ENCODE data around the gene ATN1. TPM values are rescaled to one million over a fixed set of nuclear protein-coding genes. Genes with fewer than 3 reads are reported as not detected.

ATN1 gene
- total RNA-seq, 2 donors from 2014 or later = 109 to 163 TPM

DNA sequence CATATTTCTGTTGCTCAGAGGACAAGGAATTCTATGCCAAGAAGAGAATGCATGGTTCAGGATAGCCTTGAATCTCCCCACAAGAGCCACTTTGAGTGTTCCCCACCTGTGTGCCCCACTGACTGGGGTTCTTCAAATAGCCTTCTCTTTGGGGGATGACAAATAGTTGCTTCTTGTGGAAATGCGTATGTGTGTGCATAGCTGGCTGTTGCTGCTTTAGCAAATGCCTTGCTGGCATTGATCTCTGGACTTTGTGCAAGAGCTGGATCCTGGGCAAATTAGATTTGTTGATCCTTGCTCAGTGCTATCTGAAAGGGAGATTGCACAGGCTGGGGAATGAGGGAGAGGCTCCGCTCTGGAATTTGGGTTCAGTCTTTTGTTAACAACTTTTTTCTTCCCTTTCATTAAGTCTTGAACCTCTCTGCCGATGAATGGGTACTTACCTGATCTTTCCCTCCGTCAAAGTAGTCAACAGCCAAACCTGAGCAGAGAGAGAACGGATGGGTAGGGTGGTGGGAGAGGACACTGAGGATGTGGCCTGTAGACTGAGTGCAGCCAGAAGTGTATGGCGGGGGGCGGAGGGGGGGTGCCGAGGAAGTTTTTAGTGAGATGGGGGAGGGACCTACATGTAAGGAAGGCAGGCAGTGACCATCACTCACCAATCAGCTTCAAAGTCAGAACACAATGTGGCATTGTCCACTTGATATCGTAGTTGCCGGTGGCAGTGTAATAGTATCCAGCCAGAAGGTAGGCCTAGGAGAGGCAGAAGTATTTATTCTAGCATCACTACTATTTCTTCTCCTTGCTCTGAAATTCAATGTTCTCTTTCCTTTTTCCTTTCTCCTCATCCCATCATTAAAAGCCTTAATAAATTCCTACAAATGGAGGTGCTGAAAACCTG, 53.6 kb downstream of the ATN1 start:
- no peaks in the 10 kb centered on the region for H3K9me3 ChIP-seq
- ATAC-seq (ENCODE audit: insufficient number of reproducible peaks, low FRiP score, low read depth) = no peak
- peaks cover 47% of the 10 kb centered on the region for H3K36me3 ChIP-seq
- TF ChIP-seq, protein P1, sequence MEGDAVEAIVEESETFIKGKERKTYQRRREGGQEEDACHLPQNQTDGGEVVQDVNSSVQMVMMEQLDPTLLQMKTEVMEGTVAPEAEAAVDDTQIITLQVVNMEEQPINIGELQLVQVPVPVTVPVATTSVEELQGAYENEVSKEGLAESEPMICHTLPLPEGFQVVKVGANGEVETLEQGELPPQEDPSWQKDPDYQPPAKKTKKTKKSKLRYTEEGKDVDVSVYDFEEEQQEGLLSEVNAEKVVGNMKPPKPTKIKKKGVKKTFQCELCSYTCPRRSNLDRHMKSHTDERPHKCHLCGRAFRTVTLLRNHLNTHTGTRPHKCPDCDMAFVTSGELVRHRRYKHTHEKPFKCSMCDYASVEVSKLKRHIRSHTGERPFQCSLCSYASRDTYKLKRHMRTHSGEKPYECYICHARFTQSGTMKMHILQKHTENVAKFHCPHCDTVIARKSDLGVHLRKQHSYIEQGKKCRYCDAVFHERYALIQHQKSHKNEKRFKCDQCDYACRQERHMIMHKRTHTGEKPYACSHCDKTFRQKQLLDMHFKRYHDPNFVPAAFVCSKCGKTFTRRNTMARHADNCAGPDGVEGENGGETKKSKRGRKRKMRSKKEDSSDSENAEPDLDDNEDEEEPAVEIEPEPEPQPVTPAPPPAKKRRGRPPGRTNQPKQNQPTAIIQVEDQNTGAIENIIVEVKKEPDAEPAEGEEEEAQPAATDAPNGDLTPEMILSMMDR (IDR thresholded peaks at IDR 0.05) = no peak
- no peak overlapping the region for H3K27ac ChIP-seq
- DNase-seq (ENCODE audit: low spot score) = no peak
- no peaks in the 10 kb centered on the region for H3K4me1 ChIP-seq (ENCODE audit: control insufficient read depth in 1 of 2, low read depth in 2 of 2)
- no peak overlapping the region for H3K4me3 ChIP-seq
- no peaks in the 10 kb centered on the region for H3K27me3 ChIP-seq (replicated peaks; ENCODE audit: insufficient read depth)

DNA sequence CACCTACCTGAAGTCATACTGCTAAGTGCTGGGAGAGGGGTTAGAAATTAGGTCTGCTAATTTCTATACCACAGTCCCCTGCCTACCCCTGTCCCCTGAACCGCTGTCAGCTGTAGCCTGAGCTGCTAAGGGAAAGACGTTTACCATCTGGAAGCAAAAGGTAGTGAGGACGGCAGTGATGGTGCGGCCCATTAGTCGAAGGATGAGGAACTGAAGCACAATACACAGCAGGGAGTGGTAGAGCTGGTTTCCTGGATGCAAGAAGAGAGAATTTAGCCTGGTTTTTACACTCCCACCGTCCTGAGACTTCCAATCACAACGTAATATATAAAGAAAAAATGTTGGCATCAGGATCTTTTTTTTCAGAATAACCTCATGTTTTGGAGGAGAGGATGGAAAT, 54.8 kb downstream of the ATN1 start:
- no peak for ATAC-seq (ENCODE audit: insufficient number of reproducible peaks, low FRiP score, low read depth)
- Histone ChIP-seq H3K9me3 (no peaks in the 10 kb centered on the region), H3K4me1 (ENCODE audit: control insufficient read depth in 1 of 2, low read depth in 2 of 2) (no peaks in the 10 kb centered on the region), H3K27me3 (replicated peaks; ENCODE audit: insufficient read depth) (no peaks in the 10 kb centered on the region), H3K27ac (no peak overlapping the region), H3K36me3 (peaks cover 40% of the 10 kb centered on the region), H3K4me3 (no peak overlapping the region)
- DNase-seq (ENCODE audit: low spot score) = no peak
- TF ChIP-seq, protein P1 (IDR thresholded peaks at IDR 0.05) = no peak

DNA sequence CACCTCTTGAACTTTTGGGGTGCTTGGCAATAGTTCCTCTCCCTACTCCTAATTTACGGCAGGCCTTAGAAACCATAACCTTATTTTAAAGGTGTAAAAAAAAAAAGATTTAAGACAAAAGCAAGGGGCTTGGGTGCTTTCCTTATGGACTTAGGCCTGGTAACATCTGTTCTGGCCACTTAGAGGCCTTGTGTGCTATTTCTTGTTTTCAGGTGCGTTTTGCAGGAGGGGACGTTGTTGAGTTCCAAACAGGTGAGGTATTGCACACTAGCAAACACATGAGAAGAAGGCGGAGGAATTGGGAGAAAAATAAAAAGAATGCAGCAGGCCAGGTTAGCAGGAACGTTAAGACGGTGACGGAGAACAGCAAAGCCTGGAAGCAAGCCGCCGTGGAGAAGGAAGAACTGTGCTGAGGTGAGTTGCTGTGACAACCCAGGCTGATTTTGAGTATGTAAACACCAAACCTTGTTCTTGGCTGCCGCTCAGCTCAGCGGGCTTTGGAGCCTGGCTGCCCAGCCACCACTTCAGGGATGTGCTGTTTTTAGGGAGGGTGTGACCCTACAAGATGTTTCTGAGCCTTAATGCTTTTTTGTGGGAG, 60.3 kb downstream of the ATN1 start:
- no peaks in the 10 kb centered on the region for H3K9me3 ChIP-seq
- H3K36me3 ChIP-seq = peaks cover 12% of the 10 kb centered on the region
- H3K27me3 ChIP-seq (replicated peaks; ENCODE audit: insufficient read depth) = no peaks in the 10 kb centered on the region
- H3K4me3 ChIP-seq = no peak overlapping the region
- ATAC-seq (ENCODE audit: insufficient number of reproducible peaks, low FRiP score, low read depth) (no peak), DNase-seq (ENCODE audit: low spot score) (no peak)
- no peaks in the 10 kb centered on the region for H3K4me1 ChIP-seq (ENCODE audit: control insufficient read depth in 1 of 2, low read depth in 2 of 2)
- no peak overlapping the region for H3K27ac ChIP-seq
- TF ChIP-seq, protein P1 (IDR thresholded peaks at IDR 0.05) = no peak

Other genes starting within 250 kb of the ATN1 start
- 10 to 100 TPM; 36.8 to 45.3 TPM for gene ZNF384, start 238.6 kb upstream of the ATN1 start, total RNA-seq
- gene PIANP, start 227.1 kb upstream of the ATN1 start, total RNA-seq = 1 to 10 TPM; 3.1 to 4.2 TPM
- 10 to 100 TPM; 69.9 to 78.2 TPM for gene COPS7A, start 203.9 kb upstream of the ATN1 start, total RNA-seq
- gene MLF2, start 174.8 kb upstream of the ATN1 start, total RNA-seq = 100 to 1,000 TPM; 129 to 179 TPM
- 100 to 1,000 TPM; 168 to 186 TPM for gene PTMS, start 161.6 kb upstream of the ATN1 start, total RNA-seq
- 1 to 10 TPM in 1 of 2 donors, under 1 TPM in 1; 0.95 to 1.5 TPM for gene LAG3, start 155.4 kb upstream of the ATN1 start, total RNA-seq
- gene CD4, start 138.4 kb upstream of the ATN1 start, total RNA-seq = 10 to 100 TPM; 22.3 to 25.0 TPM
- 1 to 10 TPM; 1.1 to 3.1 TPM for gene GPR162, start 106.1 kb upstream of the ATN1 start, total RNA-seq
- gene P3H3, start 99.6 kb upstream of the ATN1 start, total RNA-seq = 10 to 100 TPM; 66.1 to 77.7 TPM
- gene GNB3, start 87.0 kb upstream of the ATN1 start, total RNA-seq = 10 to 100 TPM in 1 of 2 donors, 1 to 10 TPM in 1; 9.3 to 16.6 TPM
- 1 to 10 TPM; 1.8 to 1.9 TPM for gene CDCA3, start 76.7 kb upstream of the ATN1 start, total RNA-seq
- 10 to 100 TPM; 54.3 to 62.7 TPM for gene USP5, start 75.8 kb upstream of the ATN1 start, total RNA-seq
- gene TPI1, start 60.4 kb upstream of the ATN1 start, total RNA-seq = 100 to 1,000 TPM; 287 to 322 TPM
- gene SPSB2, start 54.7 kb upstream of the ATN1 start, total RNA-seq = 10 to 100 TPM in 1 of 2 donors, 1 to 10 TPM in 1; 9.2 to 19.1 TPM
- 1 to 10 TPM; 8.5 TPM for gene LRRC23, start 23.1 kb upstream of the ATN1 start, total RNA-seq
- 10 to 100 TPM; 53.6 to 57.9 TPM for gene ENO2, start 13.4 kb upstream of the ATN1 start, total RNA-seq
- gene RNU7-1, start 15.9 kb downstream of the ATN1 start, total RNA-seq = not detected
- 100 to 1,000 TPM; 370 to 416 TPM for gene C12orf57, start 16.1 kb downstream of the ATN1 start, total RNA-seq
- 10 to 100 TPM; 19.0 to 24.0 TPM for gene PTPN6, start 23.4 kb downstream of the ATN1 start, total RNA-seq
- 100 to 1,000 TPM; 103 to 139 TPM for gene PHB2, start 42.7 kb downstream of the ATN1 start, total RNA-seq
- 10 to 100 TPM; 31.5 to 31.7 TPM for gene EMG1, start 43.0 kb downstream of the ATN1 start, total RNA-seq
- 10 to 100 TPM; 40.5 to 51.9 TPM for gene LPCAT3, start 90.5 kb downstream of the ATN1 start, total RNA-seq
- gene C1S, start 132.8 kb downstream of the ATN1 start, total RNA-seq = 100 to 1,000 TPM; 456 to 715 TPM
- gene C1R, start 164.5 kb downstream of the ATN1 start, total RNA-seq = 100 to 1,000 TPM; 811 to 997 TPM
- 100 to 1,000 TPM; 126 to 134 TPM for gene C1RL, start 181.3 kb downstream of the ATN1 start, total RNA-seq
- under 1 TPM in 1 of 2 donors, not detected in 1; 0.71 TPM for gene RBP5, start 200.9 kb downstream of the ATN1 start, total RNA-seq
- 10 to 100 TPM; 27.2 to 28.9 TPM for gene CLSTN3, start 202.4 kb downstream of the ATN1 start, total RNA-seq